RPMI7951 (cell line): ENCODE measurements around the gene WDR70. TPM values are rescaled to one million over a fixed set of nuclear protein-coding genes. Genes with fewer than 3 reads are reported as not detected.
"Not testable (repeated sequence)": the region's sequence is repeated elsewhere in the genome, so short reads cannot be mapped to it uniquely, and the experiment has no call there.

Source experiments
- DNase-seq: peaks from one replicate; pipeline ENCODE4 v3.0.0-alpha.2; 2012; ENCODE audit warnings: low read depth
- total RNA-seq: library from RNA; depleted of rRNA; stranded (reverse); fragments of >200 nt; shearing (Covaris generic); gene quantifications from 2 replicates; pipeline ENCODE4 v1.2.3, GENCODE V29; 2014

WDR70 gene
- total RNA-seq, 1 experiment from 2014 or later: 34.1 TPM

GRCh38 chr5:37514946-37515345, 135.8 kb downstream of the WDR70 start:
- no peak for DNase-seq

GRCh38 chr5:37517686-37518085, 138.6 kb downstream of the WDR70 start:
- no peak for DNase-seq

GRCh38 chr5:37518356-37518755, 139.2 kb downstream of the WDR70 start:
- not testable (repeated sequence) for DNase-seq

GRCh38 chr5:37519304-37519703, 140.2 kb downstream of the WDR70 start:
- DNase-seq: no peak

- no peak for DNase-seq
Measured at GRCh38 chr5:37519807-37520206, 140.7 kb downstream of the WDR70 start.

- no peak for DNase-seq
Measured at GRCh38 chr5:37520811-37521210, 141.7 kb downstream of the WDR70 start.

GRCh38 chr5:37532976-37533740, 154.0 kb downstream of the WDR70 start:
- no peak for DNase-seq

GRCh38 chr5:37533851-37534250, 154.7 kb downstream of the WDR70 start:
- DNase-seq: peak; percentile 10

- DNase-seq: no peak
Measured at GRCh38 chr5:37539459-37539858, 160.3 kb downstream of the WDR70 start.

GRCh38 chr5:37543216-37543615, 164.1 kb downstream of the WDR70 start:
- no peak for DNase-seq

- DNase-seq: no peak
Measured at GRCh38 chr5:37549411-37549810, 170.3 kb downstream of the WDR70 start.

GRCh38 chr5:37552161-37552560, 173.0 kb downstream of the WDR70 start:
- DNase-seq: no peak

GRCh38 chr5:37552770-37553719, 173.9 kb downstream of the WDR70 start:
- DNase-seq: peak; percentile 41

GRCh38 chr5:37553720-37554404, 174.7 kb downstream of the WDR70 start:
- DNase-seq: peak; percentile 18

GRCh38 chr5:37554405-37554739, 175.3 kb downstream of the WDR70 start:
- no peak for DNase-seq

GRCh38 chr5:37554938-37555337, 175.8 kb downstream of the WDR70 start:
- peak; percentile 22 for DNase-seq

GRCh38 chr5:37557734-37558293, 178.7 kb downstream of the WDR70 start:
- no peak for DNase-seq

- DNase-seq: no peak
Measured at GRCh38 chr5:37565062-37565670, 186.0 kb downstream of the WDR70 start.

GRCh38 chr5:37567566-37567965, 188.4 kb downstream of the WDR70 start:
- DNase-seq: no peak

- DNase-seq: no peak
Measured at GRCh38 chr5:37568018-37568753, 189.1 kb downstream of the WDR70 start.

GRCh38 chr5:37568893-37569292, 189.8 kb downstream of the WDR70 start:
- no peak for DNase-seq
